Type B pancreatic cell (in vitro differentiated cells): ENCODE measurements around the gene VRK1. TPM values are rescaled to one million over a fixed set of nuclear protein-coding genes. Genes with fewer than 3 reads are reported as not detected.

Source experiments
- DNase-seq: peaks from one replicate; pipeline ENCODE4 v3.0.0; 2021; ENCODE audit warnings: mixed read lengths; ENCODE audit not compliant: unreplicated experiment; ENCODE audit errors: extremely low spot score
- H3K27ac Mint-ChIP-seq: 2 replicates; pipeline ENCODE4 v1.8.0; 2021; ENCODE audit warnings: mild to moderate bottlenecking, mixed read lengths
- H3K27me3 Mint-ChIP-seq: 2 replicates; pipeline ENCODE4 v1.8.0; 2021; ENCODE audit warnings: mixed read lengths
- H3K36me3 Mint-ChIP-seq: 2 replicates; pipeline ENCODE4 v1.8.0; 2021; ENCODE audit warnings: mixed read lengths
- H3K4me1 Mint-ChIP-seq: one replicate; pipeline ENCODE4 v1.8.0; 2021; ENCODE audit warnings: mixed read lengths; ENCODE audit not compliant: unreplicated experiment
- H3K4me3 Mint-ChIP-seq: 2 replicates; pipeline ENCODE4 v1.8.0; 2021; ENCODE audit warnings: mild to moderate bottlenecking, mixed read lengths
- H3K9me3 Mint-ChIP-seq: 2 replicates; pipeline ENCODE4 v1.8.0; 2021; ENCODE audit warnings: mixed read lengths
- total RNA-seq: library from RNA; stranded (reverse); gene quantifications from 2 replicates; pipeline ENCODE4 v1.2.1, GENCODE V29; 2021; ENCODE audit warnings: low replicate concordance
- TF ChIP-seq, protein P1 (sequence below): fragments of 200-600 bp; sonication (generic); conservative IDR thresholded peaks from 2 replicates; pipeline ENCODE4 v1.5.0; 2021; ENCODE audit warnings: antibody characterized with exemption, mild to moderate bottlenecking

The VRK1 gene
- total RNA-seq, 1 donor from 2014 or later = 36.9 TPM

DNA sequence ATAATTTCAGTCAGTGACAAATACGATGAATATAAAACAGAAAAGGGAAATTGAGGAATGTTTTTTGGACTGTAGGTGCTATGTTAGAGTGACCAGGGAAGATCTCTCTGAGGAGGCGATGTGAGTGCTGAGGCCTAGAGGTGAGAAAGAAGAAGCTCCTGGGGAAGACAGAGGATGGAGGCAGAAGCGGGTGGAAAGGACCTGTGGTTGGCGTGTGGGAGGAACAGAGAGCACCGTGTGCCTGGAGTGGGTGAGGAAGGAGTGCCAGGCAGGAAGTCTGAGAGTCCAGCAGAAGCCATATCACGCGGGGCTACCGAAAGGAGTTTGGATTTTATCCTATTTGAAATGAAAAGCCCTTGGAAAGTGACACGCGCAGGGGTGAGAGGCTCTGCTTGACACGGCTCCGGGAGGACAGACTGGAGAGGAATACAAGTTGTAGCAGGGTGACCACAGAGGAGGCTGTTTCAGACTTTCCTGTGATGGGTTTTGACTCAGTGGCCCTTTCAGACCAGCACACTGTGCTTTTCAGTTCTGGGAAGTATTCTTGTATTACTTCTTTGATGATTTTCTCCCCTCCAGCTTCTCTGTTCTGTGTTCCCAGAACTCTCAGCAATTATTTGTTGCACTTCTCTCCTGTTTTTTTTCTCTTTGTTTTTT, 96.9 kb downstream of the VRK1 start:
- Mint-ChIP-seq H3K27me3 (no peaks in the 10 kb centered on the region), H3K9me3 (no peaks in the 10 kb centered on the region), H3K4me1 (no peaks in the 10 kb centered on the region), H3K27ac (no peak overlapping the region), H3K4me3 (no peak overlapping the region), H3K36me3 (peaks cover 4% of the 10 kb centered on the region)
- DNase-seq = no peak
- TF ChIP-seq, protein P1, sequence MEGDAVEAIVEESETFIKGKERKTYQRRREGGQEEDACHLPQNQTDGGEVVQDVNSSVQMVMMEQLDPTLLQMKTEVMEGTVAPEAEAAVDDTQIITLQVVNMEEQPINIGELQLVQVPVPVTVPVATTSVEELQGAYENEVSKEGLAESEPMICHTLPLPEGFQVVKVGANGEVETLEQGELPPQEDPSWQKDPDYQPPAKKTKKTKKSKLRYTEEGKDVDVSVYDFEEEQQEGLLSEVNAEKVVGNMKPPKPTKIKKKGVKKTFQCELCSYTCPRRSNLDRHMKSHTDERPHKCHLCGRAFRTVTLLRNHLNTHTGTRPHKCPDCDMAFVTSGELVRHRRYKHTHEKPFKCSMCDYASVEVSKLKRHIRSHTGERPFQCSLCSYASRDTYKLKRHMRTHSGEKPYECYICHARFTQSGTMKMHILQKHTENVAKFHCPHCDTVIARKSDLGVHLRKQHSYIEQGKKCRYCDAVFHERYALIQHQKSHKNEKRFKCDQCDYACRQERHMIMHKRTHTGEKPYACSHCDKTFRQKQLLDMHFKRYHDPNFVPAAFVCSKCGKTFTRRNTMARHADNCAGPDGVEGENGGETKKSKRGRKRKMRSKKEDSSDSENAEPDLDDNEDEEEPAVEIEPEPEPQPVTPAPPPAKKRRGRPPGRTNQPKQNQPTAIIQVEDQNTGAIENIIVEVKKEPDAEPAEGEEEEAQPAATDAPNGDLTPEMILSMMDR = no peak

DNA sequence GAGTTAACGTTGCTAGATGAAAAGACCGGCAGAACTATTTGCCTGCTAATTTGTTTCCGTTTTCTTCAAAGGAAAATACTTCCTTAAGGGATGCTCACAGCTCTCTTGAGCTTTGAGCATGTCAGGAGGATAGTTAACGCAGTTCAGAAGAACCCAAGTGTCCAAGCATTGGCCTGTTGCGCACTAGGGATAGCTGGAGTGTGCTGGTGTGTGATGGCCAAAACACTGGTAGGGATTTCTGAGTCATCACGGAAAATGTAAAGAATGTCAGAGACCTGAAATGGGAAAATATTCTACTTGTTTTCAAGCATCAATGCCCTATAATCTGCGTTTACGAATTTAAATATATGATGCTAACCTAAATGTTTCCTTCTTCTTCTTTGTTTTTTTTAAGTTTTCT, 97.8 kb downstream of the VRK1 start:
- no peak overlapping the region for H3K27ac Mint-ChIP-seq
- peaks cover 4% of the 10 kb centered on the region for H3K36me3 Mint-ChIP-seq
- H3K27me3 Mint-ChIP-seq = no peaks in the 10 kb centered on the region
- TF ChIP-seq, protein P1 = no peak
- no peaks in the 10 kb centered on the region for H3K4me1 Mint-ChIP-seq
- DNase-seq = no peak
- no peaks in the 10 kb centered on the region for H3K9me3 Mint-ChIP-seq
- no peak overlapping the region for H3K4me3 Mint-ChIP-seq

GRCh38 chr14:96895658-96896271, 98.6 kb downstream of the VRK1 start:
- H3K27ac Mint-ChIP-seq = no peak overlapping the region
- DNase-seq = no peak
- H3K4me3 Mint-ChIP-seq = no peak overlapping the region
- peaks cover 4% of the 10 kb centered on the region for H3K36me3 Mint-ChIP-seq
- H3K9me3 Mint-ChIP-seq = no peaks in the 10 kb centered on the region
- no peaks in the 10 kb centered on the region for H3K27me3 Mint-ChIP-seq
- H3K4me1 Mint-ChIP-seq = no peaks in the 10 kb centered on the region
- TF ChIP-seq, protein P1 = no peak

GRCh38 chr14:96897184-96897583, 100.0 kb downstream of the VRK1 start:
- no peak overlapping the region for H3K27ac Mint-ChIP-seq
- no peak for DNase-seq
- no peaks in the 10 kb centered on the region for H3K27me3 Mint-ChIP-seq
- no peaks in the 10 kb centered on the region for H3K4me1 Mint-ChIP-seq
- H3K9me3 Mint-ChIP-seq = peaks cover 5% of the 10 kb centered on the region
- TF ChIP-seq, protein P1 = no peak
- H3K36me3 Mint-ChIP-seq = peaks cover 4% of the 10 kb centered on the region
- H3K4me3 Mint-ChIP-seq = no peak overlapping the region

DNA sequence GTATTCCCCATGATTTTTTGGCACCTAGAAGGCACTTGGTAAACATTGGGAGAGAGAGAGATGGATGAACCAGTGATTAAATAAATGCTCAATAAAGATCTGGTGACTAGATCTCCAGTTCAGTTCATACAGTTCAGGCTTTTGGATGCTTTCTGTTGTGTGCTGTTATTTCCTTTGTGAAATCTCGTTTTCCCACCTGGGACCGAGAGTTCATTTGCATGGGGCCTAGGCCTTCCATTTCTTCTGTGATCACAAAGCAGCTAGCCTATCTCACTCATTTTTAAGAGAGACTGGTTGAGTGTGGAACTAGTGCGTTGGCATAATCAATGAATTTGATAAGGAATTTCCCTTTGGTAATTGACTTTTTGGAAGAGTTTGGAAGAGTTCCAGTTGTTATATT, 104.0 kb downstream of the VRK1 start:
- peaks cover 5% of the 10 kb centered on the region for H3K9me3 Mint-ChIP-seq
- peaks cover 6% of the 10 kb centered on the region for H3K4me1 Mint-ChIP-seq
- H3K27me3 Mint-ChIP-seq = no peaks in the 10 kb centered on the region
- no peak overlapping the region for H3K27ac Mint-ChIP-seq
- no peaks in the 10 kb centered on the region for H3K36me3 Mint-ChIP-seq
- TF ChIP-seq, protein P1 = no peak
- H3K4me3 Mint-ChIP-seq = no peak overlapping the region
- DNase-seq = no peak
